Heart right ventricle (tissue), 16 donors: ENCODE data around the gene B4GALNT2. TPM values are rescaled to one million over a fixed set of nuclear protein-coding genes. Genes with fewer than 3 reads are reported as not detected.

Experiments
- ATAC-seq, 8 donors: fragments of 200-7000 bp; cut with Tn5 transposase; one replicate each; pipeline ENCODE4 v1.9.1; 2020; ENCODE audit warnings: mild to moderate bottlenecking in 8 of 8, moderate library complexity in 8 of 8, moderate number of reproducible peaks in 1 of 8
- DNase-seq, 2 donors: peaks; one replicate each; pipeline ENCODE4 v3.0.0-alpha.2; 2020
- H3K27ac ChIP-seq, 10 donors: fragments of 200-600 bp; sonication (generic) in 2 of 10; one replicate each; pipeline versions ENCODE4 v1.5.0 to v1.8.0; 2020 to 2022; ENCODE audit warnings: mild to moderate bottlenecking in 3 of 10
- H3K27me3 ChIP-seq, 7 donors: fragments of 200-600 bp; one replicate each; pipeline ENCODE4 v1.8.0; 2021 to 2022; ENCODE audit warnings: mild to moderate bottlenecking in 2 of 7
- H3K36me3 ChIP-seq, 9 donors: fragments of 200-600 bp; sonication (generic) in 1 of 9; one replicate each; pipeline versions ENCODE4 v1.5.0 to v1.8.0; 2020 to 2022; ENCODE audit warnings: mild to moderate bottlenecking in 2 of 9
- H3K4me1 ChIP-seq, 9 donors: fragments of 200-600 bp; sonication (generic) in 1 of 9; one replicate each; pipeline versions ENCODE4 v1.5.0 to v1.8.0; 2020 to 2022; ENCODE audit warnings: mild to moderate bottlenecking in 4 of 9
- H3K4me3 ChIP-seq, 10 donors: fragments of 200-600 bp; sonication (generic) in 2 of 10; one replicate each; pipeline versions ENCODE4 v1.5.0 to v1.8.0; 2020 to 2022; ENCODE audit warnings: mild to moderate bottlenecking in 7 of 10, moderate library complexity in 2 of 10
- H3K9me3 ChIP-seq, 11 donors: fragments of 200-600 bp in 10 of 11; sonication (generic) in 2 of 11; one replicate each; pipeline versions ENCODE4 v1.5.0 to v1.8.0; 2013 to 2022; ENCODE audit warnings: mild to moderate bottlenecking in 2 of 11, control low read depth in 1 of 11, moderate library complexity in 1 of 11
- CTCF ChIP-seq, 9 donors: fragments of 200-600 bp; sonication (generic) in 2 of 9; IDR thresholded peaks; one replicate each; pipeline versions ENCODE4 v1.5.0 to v1.8.0; 2021 to 2022; ENCODE audit warnings: antibody characterized with exemption in 9 of 9, mild to moderate bottlenecking in 5 of 9, moderate library complexity in 1 of 9
- WGBS, 2 donors: extraction: QIAGEN DNeasy Blood & Tissue Kit; methylation state at CpG; one replicate each; pipeline ENCODE4 v1.1.7; 2013; ENCODE audit warnings: inconsistent platforms in 1 of 2; 5-methylcytosine and 5-hydroxymethylcytosine counted together
- intact Hi-C, 10 donors: fragments of 100-400 bp; cut with DNase I; formaldehyde crosslinking; loops; one replicate each; pipeline versions ENCODE4 v1.11.1 to v1.14.2; 2022
- polyA plus RNA-seq, 2 donors: library from polyadenylated mRNA; stranded (reverse); fragments of 200-250 nt; gene quantifications; one replicate each; pipeline ENCODE4 v1.2.3, GENCODE V29; 2013
- total RNA-seq, 10 donors: library from RNA; stranded (reverse); fragmentation: NEBNext Ultra II Directional in 3 of 10; extraction: Animal tissue kit (Norgen Biotek cat#: 25700) in 3 of 10; gene quantifications; one replicate each; pipeline versions ENCODE4 v1.2.1 to v1.2.4, GENCODE V29; 2021 to 2023
- donor health status: Arrhythmogenic right ventricular cardiomyopathy.
- donor health status: ischemic (EF 13 %, LVEDD 7.1; RV severe dilation, severe dysfunction).
- donor health status: healthy with polysubstance abuse.
- donor health status: DM: no; HTN: yes; CAD: no.
- donor health status: DM: no; HTN: no; CAD: no.
- donor health status: ischemic (EF 25% LVEDD 6.9; RV normal size, moderate dysfunction).
- donor health status: ischemic (EF 25% LVEDD 5.7; RV mildly dilated, moderate dysfunction).
- donor health status: healthy.
- donor health status: DM: yes; HTN: yes; CAD: no.
- donor health status: Ischemic cardiomyopathy.
- donor health status: ischemic (EF 35%, LVEDD 5.7; RV mildly dilated, moderate dysfunction).
- donor health status: nonischemic (EF 11% LVEDD 7.7; RV severe dilation, severe dysfunction).
- donor health status: DM: yes; HTN: yes; CAD: no.
- donor health status: PGD.
- donor health status: ischemic (EF 29% LVEDD 5.4; RV normal size, mild dysfunction).
- donor health status: nonischemic (EF 23%, LVEDD 6.1; RV moderate dilation, normal function).

B4GALNT2 gene
- total and polyA plus RNA-seq, 12 donors = 0.02 TPM; not detected in 10

- DNase-seq (no peak), ATAC-seq (no peak)
- Histone ChIP-seq H3K36me3 (no peaks in the 10 kb centered on the region), H3K4me3 (no peak overlapping the region), H3K27ac (no peak overlapping the region), H3K4me1 (peaks cover 0 to 11% (median 3%) of the 10 kb centered on the region in 9 donors), H3K27me3 (peaks cover 0 to 4% (median 0%) of the 10 kb centered on the region in 7 donors), H3K9me3 (peaks cover 0 to 15% (median 0%) of the 10 kb centered on the region in 11 donors)
- 93 to 98% methylated on average over 3 of the region's 3 CpGs for WGBS, 2 donors
- no peak for TF ChIP-seq CTCF (IDR thresholded peaks at IDR 0.05)
- intact Hi-C loops = loop anchor here in 2 of 10 donors (10.0 kb wide), 1 partner anchor 208 kb away; no protein-coding TSS in a partner anchor
Measured at GRCh38 chr17:49187301-49187700, 54.7 kb downstream of the B4GALNT2 start.

- DNase-seq (no peak), ATAC-seq (no peak)
- TF ChIP-seq CTCF (IDR thresholded peaks at IDR 0.05) = no peak
- Histone ChIP-seq H3K4me3 (no peak overlapping the region), H3K9me3 (peaks cover 0 to 2% (median 0%) of the 10 kb centered on the region in 11 donors), H3K27ac (peak overlapping the region in 1 of 10 donors; percentile 97), H3K27me3 (no peaks in the 10 kb centered on the region), H3K36me3 (no peaks in the 10 kb centered on the region), H3K4me1 (peaks cover 0 to 22% (median 10%) of the 10 kb centered on the region in 9 donors)
- intact Hi-C loops = loop anchor here in 4 of 10 donors (5.0 kb wide), 1 partner anchor 36 kb away; no protein-coding TSS in a partner anchor
- 66 to 69% methylated on average over 4 of the region's 4 CpGs for WGBS, 2 donors
Measured at GRCh38 chr17:49190932-49191331, 58.4 kb downstream of the B4GALNT2 start.

- no peaks in the 10 kb centered on the region for H3K27me3 ChIP-seq
- peaks cover 0 to 22% (median 10%) of the 10 kb centered on the region in 9 donors for H3K4me1 ChIP-seq
- DNase-seq = no peak
- no peaks in the 10 kb centered on the region for H3K9me3 ChIP-seq
- WGBS, 2 donors = 7 to 8% methylated on average over 8 of the region's 8 CpGs
- ATAC-seq = no peak
- H3K27ac ChIP-seq = peak overlapping the region; percentile 87 to 97 (median 92)
- intact Hi-C loops = loop anchor here in 4 of 10 donors (5.0 kb wide), 1 partner anchor 36 kb away; no protein-coding TSS in a partner anchor
- H3K4me3 ChIP-seq = peak overlapping the region; percentile 67 to 92 (median 74)
- no peaks in the 10 kb centered on the region for H3K36me3 ChIP-seq
- no peak for TF ChIP-seq CTCF (IDR thresholded peaks at IDR 0.05)
Measured at GRCh38 chr17:49191409-49191916, 58.9 kb downstream of the B4GALNT2 start.

- ATAC-seq = peak; percentile 88 to 95 (median 94)
- DNase-seq = peak; percentile 90 to 92
- Histone ChIP-seq H3K4me3 (peak overlapping the region; percentile 67 to 92 (median 74)), H3K27me3 (no peaks in the 10 kb centered on the region), H3K27ac (peak overlapping the region; percentile 87 to 97 (median 92)), H3K9me3 (no peaks in the 10 kb centered on the region), H3K4me1 (peaks cover 0 to 22% (median 10%) of the 10 kb centered on the region in 9 donors), H3K36me3 (no peaks in the 10 kb centered on the region)
- TF ChIP-seq CTCF (IDR thresholded peaks at IDR 0.05) = peak in 5 of 9 donors; percentile 32 to 61 (median 60)
- 0% methylated on average over 53 of the region's 53 CpGs for WGBS, 2 donors
- intact Hi-C loops = loop anchor here in 5 of 10 donors (2.0 to 5.0 kb wide), 2 partner anchors 35 kb away; no protein-coding TSS in a partner anchor
Measured at GRCh38 chr17:49191917-49192741, 59.6 kb downstream of the B4GALNT2 start.
